Measurements from ENCODE around the gene ANKRD34A. TPM values are rescaled to one million over a fixed set of nuclear protein-coding genes. Genes with fewer than 3 reads are reported as not detected.

The ANKRD34A gene
- total and polyA plus RNA-seq, 2 of the 8 experiments (the other 6 are each of a cell fraction or from before 2014, with no cell fraction given), result 0.15 to 0.20 TPM

GRCh38 chr1:145994391-145995120 lies 30.2 kb upstream of the ANKRD34A start:
- 91% methylated on average over 10 of the region's 10 CpGs; no CpG with 5 or more reads in 1 of the 2 experiments for WGBS, 2 experiments (ENCODE audit: extremely low coverage in 1 of 2, insufficient coverage in 1 of 2, insufficient read length in 1 of 2, insufficient replicate concordance in 2 of 2, low coverage in 1 of 2, low lambda C conversion rate in 2 of 2, missing lambda C conversion rate in 1 of 2)
- Histone ChIP-seq H3K18ac (ENCODE audit: extremely low read depth, low read length) (no peak overlapping the region), H3K56ac (replicated peaks; ENCODE audit: insufficient read length, low read depth, low read length) (no peak overlapping the region), H3K4ac (replicated peaks; ENCODE audit: insufficient read length, low read depth, low read length) (no peak overlapping the region), H2BK5ac (ENCODE audit: low read depth, low read length) (no peak overlapping the region), H3K79me1 (ENCODE audit: low read depth, low read length) (peaks cover 6% of the 10 kb centered on the region; the same call in 1 of the 2 replicates), H3K4me2 (ENCODE audit: insufficient read depth in 1 of 2, low read depth in 2 of 2, low read length in 2 of 2) (peak overlapping the region; percentile 83 to 96), H2BK120ac (replicated peaks; ENCODE audit: low read depth, low read length) (no peak overlapping the region), H2BK12ac (ENCODE audit: low read depth, low read length) (no peak overlapping the region), H3K23ac (ENCODE audit: insufficient read length) (no peak overlapping the region), H3K4me3 (ENCODE audit: extremely low read depth in 1 of 4, insufficient read depth in 2 of 4, low read depth in 3 of 4, low read length in 4 of 4) (peak overlapping the region; percentile 89 to 96 (median 93); a peak in 6 of 8 replicates), H3K27ac (ENCODE audit: low read depth, low read length) (no peak overlapping the region), H3K23me2 (ENCODE audit: low read depth, low read length) (peaks cover 9% of the 10 kb centered on the region), H4K8ac (ENCODE audit: extremely low read depth, insufficient read depth, low read length) (no peak overlapping the region), H4K20me1 (replicated peaks in 1 of 2; ENCODE audit: control insufficient read depth in 1 of 2, insufficient read depth in 2 of 2, low read length in 2 of 2) (peaks cover 0 to 2% of the 10 kb centered on the region in 2 experiments), H3K27me3 (replicated peaks in 1 of 4; ENCODE audit: control insufficient read depth in 3 of 4, extremely low read depth in 1 of 4, insufficient read depth in 3 of 4, low read length in 3 of 4) (no peaks in the 10 kb centered on the region), H2BK20ac (ENCODE audit: low read length) (no peak overlapping the region), H3K4me1 (replicated peaks in 1 of 4; ENCODE audit: control insufficient read depth in 3 of 4, insufficient read depth in 4 of 4, low read length in 3 of 4) (peaks cover 2 to 8% (median 5%) of the 10 kb centered on the region in 4 experiments; a peak in 4 of 7 replicates), H4K5ac (ENCODE audit: insufficient read length, low read depth, low read length) (no peak overlapping the region), H3K14ac (ENCODE audit: insufficient read length) (no peak overlapping the region), H3K36me3 (ENCODE audit: control insufficient read depth in 2 of 4, insufficient read depth in 4 of 4, low read length in 3 of 4) (peaks cover 17 to 35% (median 25%) of the 10 kb centered on the region in 4 experiments), H3K9ac (replicated peaks in 1 of 4; ENCODE audit: extremely low read depth in 1 of 4, low read depth in 3 of 4, low read length in 3 of 4) (peak overlapping the region in 1 of 4 experiments; percentile 84; a peak in 1 of 7 replicates), H3K79me2 (ENCODE audit: control insufficient read depth in 1 of 2, insufficient read depth in 2 of 2, low read length in 2 of 2) (peaks cover 4 to 27% of the 10 kb centered on the region in 2 experiments; a peak in 3 of 4 replicates), H2AK5ac (ENCODE audit: low read depth, low read length) (no peak overlapping the region), H2BK15ac (ENCODE audit: low read length) (no peak overlapping the region), H3K9me3 (ENCODE audit: insufficient read depth in 2 of 2, low read depth in 1 of 2, low read length in 1 of 2) (no peaks in the 10 kb centered on the region), H2AFZ (ENCODE audit: low read length) (no peak overlapping the region), H4K91ac (replicated peaks; ENCODE audit: insufficient read length, low read length) (no peak overlapping the region)
- TF ChIP-seq GABPA (IDR thresholded peaks at IDR 0.05; ENCODE audit: borderline replicate concordance, insufficient read depth, low read length) (no peak), POLR2A (IDR thresholded peaks at IDR 0.05; ENCODE audit: control extremely low read depth in 1 of 2, low read depth in 2 of 2, low read length in 2 of 2) (peak in 1 of 2 experiments; percentile 58; a peak in 1 of 3 replicates)
- ChIA-PET POLR2A (ENCODE audit: partially characterized antibody) (interaction anchor here (0.8 to 13.4 kb wide), 5 partner anchors 12 to 57 kb away, joined by 3 to 218 read pairs (median 8); no protein-coding TSS in a partner anchor), CTCF (ENCODE audit: partially characterized antibody) (interaction anchor here (1.7 to 12.6 kb wide), 3 partner anchors 13 to 16 kb away, joined by 6 to 93 read pairs (median 7); no protein-coding TSS in a partner anchor)
- DNase-seq (ENCODE audit: low read depth in 1 of 2, low spot score in 2 of 2) (no peak), FAIRE-seq (no peak)

Data from H1 (cell line).